Eye (tissue), 1 donor: ENCODE results near the gene ADAM33.
A peak's percentile ranks its signal among the peaks of the same experiment; 100 is the strongest.

ENCODE experiments used
- DNase-seq: peaks from one replicate; pipeline ENCODE4 v3.0.0-alpha.2; 2015

ADAM33 gene

DNA sequence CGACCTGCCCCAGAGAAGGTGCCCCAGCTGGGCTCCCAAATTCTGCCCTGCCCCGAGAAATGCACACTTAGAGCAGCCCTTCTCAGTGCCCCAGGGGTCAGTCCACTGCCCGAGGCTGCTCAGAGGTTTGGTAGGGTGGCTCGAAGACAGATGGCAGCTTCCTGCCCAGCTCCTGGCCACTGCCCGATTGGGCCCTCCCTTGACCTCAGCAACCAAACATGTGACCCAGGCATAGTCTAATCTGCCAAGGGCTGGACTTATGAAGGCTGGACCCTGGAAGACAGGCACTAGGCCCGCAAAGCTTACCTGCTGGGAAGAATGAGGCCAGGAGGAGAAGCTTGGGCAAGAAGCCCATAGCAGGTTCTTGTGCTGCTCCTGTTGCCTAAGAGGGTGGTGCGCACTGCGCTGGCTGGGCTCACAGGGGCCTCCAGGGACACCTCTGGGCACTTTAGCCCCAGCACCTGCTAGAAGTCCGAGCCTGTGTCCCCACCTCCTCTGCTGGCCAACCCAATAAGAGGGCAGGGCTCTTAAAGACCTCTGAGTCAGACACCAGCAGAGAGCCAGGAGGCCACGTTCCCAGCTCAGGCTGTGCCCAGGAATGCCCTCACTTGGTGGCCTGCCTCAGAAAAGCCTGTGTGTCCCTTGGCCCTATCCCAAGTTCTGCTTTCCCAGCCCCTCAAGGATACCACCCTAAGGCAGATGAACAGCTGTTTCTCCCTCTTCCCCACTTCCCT, 25.1 kb upstream of the ADAM33 start:
- no peak for DNase-seq

DNA sequence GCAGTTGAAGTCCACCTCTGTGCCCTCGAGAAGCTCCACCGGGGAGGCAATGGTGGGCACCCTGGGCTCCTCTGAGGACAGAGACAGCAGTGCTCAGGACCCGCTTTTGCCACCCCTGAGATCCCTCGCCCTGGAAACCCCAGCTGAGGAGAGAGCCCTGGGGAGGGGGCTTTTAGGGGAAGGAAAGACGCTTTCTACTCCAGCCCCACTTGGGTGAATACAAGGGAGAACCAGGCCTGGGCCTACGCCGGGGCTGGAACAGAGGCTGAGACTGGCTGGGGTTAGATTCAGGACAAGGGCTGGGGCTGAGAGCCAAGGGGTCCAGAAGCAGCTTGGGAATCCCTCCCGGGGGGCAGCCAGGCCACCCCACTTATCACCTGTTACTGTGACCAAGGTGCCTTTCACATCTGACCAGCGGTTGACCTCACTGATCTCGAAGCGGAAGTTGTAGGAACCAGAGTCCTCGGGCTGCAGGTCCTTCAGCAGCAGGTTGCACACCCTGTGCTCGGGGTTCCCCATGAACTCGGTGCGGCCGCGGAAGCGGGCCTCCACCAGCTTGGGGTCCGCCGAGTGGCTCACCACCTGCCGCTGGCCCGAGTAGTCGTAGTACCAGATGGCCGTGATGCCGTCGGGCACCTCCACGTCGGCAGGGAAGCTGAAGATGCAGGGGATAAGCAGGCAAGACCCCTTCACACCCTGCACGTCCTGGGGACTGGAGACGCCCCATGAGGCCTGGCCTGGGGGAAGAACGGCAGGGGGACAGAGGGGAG, 24.3 kb upstream of the ADAM33 start:
- DNase-seq, result no peak

DNA sequence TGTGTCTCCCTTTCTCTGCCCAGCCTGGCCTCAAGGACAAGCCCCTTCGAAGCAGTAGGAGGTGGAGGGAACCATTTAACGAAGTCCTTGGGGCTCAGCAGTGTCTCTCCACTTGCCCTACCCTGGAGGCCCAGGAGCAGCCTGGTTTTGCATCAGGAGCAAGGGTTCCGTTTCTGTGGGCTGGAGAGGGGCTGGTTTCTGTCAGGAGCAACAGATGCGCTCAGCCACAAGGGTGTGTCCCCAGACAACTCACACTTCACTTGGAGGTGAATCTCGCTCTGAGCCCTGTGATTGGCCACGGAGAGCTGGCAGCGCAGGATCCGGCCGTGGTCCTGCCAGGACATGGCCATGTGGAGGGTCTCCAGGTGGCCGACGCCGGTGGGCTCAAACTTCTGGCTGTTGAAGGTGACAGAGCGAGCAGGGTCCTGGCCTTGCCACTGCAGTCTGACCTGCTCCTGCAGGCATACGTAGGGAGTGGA, 23.7 kb upstream of the ADAM33 start:
- DNase-seq, result no peak

DNA sequence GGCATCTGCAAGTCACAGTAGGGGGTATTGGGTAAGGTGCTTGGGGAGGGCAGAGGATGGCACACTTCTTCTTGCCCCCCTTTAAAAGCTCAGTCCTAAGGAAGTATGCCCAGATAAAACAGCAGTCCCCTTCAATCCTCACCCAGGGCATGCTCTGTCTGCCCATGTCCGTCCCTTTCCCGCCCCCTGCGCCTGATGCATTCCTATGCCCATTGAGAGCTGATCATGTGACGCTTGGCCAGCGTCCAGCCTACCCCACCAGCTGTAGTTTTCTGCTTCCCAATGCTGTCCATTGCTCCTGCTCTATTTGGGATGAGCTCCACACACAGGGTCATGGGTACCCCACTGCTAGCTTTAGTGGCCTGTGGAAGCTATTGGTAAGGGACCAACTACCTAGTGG, 22.3 kb upstream of the ADAM33 start:
- no peak for DNase-seq

DNA sequence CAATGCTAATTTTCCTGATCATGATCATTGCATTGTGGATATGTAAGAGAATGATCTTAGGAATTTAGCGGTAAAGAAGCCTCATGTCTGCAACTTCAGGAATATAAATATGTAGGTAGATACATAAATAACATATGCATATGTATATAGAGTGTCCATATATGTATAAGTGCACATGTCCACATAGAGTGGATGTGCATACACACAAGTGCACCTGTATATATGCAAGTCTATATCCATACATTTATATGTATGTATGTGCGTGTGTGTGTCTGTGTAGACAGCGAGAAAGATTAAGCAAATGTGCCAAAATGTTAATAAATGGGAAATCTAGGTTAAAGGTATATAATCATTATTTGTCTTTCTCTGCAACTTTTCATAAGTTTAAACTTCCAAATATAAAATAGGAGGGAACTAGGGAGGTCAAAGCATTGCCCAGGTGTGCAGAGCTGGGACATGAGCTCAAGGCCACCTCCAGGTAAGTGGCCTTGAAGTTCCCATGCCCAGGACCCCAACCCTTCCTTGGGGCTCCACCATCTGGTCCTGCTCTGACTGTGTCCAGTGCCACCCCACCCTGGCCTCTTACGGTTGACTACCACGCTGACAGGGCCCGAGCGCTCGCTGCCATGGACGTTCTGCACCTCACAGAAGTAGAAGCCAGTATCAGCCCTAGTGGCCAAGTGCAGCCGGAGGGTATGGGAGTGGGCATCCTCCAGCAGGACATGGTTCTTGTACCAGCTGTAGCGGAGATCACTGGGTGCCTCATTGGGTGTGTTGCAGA, 21.0 kb upstream of the ADAM33 start:
- no peak for DNase-seq

DNA sequence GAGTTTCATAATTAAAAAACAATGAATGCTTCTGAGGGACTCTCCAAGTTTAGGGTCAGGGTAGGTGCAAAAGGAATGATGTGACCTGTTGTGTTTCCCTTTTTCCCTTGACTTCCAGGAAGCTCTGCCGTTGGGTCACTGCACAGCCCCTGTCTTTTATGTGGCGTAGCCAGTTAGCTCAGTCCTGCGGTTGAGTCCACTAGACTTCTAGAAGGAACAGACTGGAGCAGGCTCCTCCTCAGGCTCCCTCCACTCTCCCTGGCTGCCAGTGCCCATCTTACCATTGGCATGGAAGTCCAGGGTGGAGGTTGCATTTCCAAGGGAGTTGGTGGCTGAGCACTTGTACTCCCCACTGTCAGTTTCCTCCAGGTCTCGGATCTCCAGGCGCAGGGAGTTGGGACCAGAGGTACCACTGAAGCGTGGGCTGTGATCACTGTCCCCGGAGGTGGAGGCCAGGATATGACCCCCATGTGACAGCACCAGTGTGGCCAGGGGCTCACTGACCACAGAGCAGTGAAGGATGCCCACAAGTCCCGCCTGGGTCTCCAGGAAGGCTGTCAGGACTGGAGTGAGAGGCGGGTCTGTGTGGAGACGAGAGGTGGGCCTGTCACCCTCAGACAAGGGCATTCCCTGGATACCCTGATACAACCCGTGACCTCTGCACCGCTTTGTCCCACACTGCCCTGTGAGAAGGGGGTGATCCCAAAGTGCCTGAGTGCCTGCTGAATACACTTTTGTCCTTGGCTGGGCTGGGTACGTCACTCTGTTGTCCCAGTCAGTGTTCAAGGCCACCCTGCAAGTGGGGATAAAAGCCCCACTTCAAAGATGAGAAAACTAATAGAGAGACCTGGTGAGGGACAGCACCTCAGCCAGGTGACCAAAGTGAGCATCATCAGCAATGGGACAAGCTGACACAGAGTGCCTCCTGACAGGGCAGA, 19.5 kb upstream of the ADAM33 start:
- DNase-seq, result no peak

DNA sequence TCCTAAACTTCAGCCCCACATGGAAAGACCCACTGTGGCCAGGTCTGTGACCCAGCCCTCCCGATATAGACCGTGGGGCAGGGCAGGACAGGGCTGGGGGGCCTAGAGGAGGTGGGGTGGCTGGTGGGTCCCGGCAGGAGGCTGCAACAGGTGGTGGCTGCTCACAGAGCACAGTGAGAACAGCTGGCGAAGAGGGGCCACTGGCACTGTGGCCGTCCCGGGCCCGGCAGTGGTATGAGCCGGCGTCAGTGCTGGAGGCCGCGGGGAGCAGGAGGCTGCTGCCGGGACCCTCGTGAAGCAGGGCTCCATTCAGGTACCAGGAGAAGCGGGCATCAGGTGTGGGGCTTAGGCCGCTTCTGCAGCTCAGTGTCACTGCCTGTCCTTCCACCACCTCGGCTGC, 17.2 kb upstream of the ADAM33 start:
- no peak for DNase-seq

DNA sequence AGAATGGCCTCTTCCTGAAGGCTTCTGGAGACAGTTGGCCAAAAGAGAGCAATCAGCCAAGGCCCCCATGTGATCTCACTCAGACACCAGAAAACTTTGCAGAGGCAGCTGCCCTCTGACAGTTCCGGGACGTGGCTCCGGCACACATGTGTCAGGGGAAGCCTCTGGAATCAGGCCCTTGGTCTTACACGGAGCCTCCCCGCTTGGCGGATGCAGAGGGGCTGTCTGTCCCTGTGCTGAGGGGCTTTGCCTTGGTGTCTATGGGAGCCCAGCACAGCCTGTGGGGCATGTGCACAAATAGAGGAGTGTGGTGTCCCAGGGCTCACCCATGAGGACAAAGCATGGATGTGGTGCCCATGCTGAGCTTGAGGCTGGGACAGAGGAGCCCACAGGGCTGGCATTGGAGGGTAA, 16.8 kb upstream of the ADAM33 start:
- no peak for DNase-seq

DNA sequence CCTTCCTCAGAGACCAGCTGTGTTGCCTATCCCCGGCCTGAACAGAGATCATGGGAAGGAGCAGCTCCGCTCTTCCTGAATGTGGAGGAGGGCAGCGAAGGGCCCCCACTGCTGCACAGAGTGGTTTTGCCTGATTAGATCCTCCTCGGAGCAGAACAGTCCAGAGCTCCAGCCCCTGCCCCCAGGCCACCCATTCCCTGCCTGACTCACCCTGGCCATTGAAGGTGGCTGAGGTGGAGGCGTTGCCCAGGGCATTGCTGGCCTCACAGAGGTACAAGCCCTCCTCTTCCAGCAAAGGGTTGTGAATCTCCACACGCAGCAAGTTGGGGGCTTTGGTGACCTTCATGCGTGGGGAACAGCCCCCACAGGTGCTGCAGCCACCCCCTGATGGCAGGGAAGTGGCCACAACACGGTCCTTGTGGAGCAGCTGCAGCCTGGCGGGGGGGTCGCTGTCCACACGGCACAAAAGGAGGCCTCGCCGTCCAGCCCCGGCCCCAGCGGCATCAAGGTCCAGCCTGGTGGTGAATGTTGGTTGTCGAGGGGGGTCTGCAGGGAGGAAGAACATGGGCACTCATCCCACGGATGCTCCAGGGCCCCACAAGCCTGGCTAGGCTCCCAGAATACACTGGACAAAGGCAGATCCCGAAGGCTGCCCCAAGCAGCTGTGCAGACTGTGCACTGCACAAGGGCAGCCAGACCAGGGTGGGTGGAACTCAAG, 15.9 kb upstream of the ADAM33 start:
- DNase-seq, result no peak

DNA sequence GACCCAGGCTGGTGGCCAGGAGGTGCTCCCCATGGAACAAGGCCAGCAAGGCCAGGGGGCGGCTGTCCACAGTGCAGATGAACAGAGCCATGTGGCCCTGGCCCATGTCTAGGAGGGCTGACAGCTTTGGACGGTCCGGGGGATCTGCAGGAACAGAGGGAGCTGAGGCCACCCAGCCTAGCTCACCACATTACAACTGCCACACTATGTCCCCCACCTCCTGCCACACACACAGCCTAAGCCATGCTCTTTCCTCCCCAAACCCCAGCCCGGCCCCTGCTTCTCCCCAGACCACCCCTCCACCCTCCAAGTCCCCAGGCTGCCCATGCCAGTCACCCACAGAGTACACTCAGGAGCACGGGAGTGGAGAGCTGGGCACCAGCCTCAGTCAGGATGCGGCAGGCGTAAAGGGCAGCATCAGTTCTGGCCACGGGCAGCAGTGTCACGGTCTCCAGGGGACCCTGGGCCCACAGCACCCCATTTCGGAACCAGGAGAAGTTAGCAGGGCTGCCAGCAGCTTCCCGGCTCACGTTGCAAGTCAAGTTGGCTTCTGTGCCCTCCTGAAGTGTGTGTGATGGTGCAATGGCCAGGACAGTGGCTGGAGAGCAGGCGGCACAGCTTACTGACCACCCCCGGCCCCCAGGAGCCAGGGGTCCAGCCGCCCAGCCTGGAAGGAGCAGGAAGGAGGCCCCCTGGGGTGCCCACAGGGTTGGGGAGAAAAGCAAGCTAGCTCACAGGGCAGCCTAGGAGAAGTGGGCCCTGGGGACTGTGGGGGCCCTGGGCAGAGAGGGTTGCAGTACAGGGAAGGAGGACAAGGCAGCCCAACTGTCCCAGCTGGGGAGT, 15.2 kb upstream of the ADAM33 start:
- no peak for DNase-seq

DNA sequence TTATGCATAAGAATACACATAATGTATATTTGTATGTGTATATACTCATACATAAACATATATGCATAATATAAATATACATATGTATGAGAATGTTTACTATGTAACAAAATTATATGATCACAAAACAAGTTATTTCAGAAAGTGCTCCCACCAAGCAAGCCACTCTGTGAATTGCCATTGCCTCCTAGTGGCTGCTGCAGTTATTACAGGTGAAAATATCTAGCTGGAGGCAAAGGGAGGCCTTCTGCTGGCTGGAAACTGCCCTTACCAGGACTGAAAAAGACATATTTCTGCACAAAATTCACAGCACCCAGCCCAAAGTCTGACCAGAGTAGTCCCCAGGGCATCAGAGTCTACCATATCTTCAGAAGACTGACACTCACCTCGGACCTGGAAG, 14.4 kb upstream of the ADAM33 start:
- no peak for DNase-seq

DNA sequence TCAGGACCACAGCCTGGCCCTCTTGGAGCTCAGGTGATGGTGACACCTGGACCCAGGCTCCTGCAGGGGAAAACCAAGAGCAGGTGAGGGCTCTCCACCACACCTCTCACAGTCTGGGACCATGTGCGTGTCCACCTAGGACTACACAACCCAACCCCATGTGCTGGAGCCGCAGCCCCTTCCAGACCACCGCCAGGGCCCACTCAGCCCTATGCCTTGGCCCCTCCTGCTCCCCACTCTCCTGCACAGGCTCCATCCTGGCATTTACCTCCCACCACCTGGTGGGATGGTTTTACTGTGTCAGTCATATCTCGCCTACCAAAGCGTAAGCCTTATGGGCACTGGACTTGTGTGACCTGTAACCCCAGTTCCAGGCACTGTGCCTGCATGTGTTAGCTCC, 13.1 kb upstream of the ADAM33 start:
- no peak for DNase-seq

DNA sequence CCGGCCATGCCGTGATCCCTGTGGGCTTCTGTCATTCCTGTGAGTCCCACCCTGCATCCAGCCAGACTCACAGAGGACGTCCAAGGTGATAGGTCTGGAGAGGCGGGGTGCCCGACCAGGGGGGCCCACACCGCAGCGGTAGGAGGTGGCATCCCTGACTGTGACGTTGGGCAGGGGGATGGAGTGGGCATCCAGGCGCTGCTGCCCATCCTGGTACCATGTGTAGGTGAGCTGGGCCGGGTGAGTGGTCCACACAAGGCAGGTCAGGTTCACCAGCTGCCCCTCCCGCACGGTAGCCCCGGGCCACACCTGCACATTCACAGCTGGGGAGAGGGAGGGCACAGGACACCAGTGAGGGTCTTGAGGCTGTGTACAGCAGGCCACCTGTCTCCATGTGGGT, 11.6 kb upstream of the ADAM33 start:
- no peak for DNase-seq

DNA sequence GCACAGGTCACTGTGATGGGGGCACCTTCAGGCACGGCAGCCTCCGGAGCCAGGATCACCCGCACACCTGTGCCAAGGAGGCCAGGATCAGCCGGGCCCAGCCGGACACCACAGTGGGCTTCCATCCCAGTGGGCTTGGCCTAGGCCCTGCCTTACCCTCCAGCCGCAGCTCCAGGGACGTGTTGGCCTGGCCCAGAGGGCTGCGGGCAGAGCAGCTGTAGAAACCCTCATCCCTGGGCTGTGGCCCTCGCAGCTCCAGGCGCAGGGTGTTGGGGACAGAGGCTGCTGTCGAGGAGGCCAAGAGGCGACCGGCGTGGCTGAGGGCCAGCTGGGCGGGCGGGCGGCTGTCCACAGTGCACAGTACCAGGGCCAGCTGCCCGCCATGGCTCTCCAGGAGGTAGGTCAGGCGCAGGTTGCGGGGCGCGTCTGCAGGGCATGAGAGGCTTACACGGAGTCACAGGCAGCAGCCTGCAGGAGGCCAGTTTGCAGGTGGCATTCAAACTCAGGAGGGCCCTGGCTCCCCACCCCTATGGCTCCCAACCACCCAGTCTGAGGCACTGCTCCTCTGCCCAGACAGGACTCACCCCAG, 11.0 kb upstream of the ADAM33 start:
- DNase-seq, result no peak

DNA sequence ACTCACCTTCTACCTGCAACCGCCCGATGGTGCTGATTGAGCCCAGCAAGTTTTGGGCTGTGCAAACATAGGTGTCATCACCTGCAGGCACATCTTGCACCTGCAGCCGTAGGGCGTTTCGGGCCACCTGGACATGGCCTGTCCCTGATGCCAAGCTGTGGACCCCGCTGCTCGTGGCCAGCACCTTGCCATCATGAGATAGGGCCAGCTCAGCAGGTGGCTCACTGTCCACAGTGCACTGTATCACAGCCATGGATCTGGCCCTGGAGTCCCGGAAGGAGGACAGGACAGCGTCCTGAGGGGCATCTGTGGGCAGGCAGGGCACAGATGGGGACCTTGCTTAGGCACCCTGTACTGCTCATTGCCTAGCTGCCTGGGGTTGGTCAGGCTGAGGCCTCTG, 10.1 kb upstream of the ADAM33 start:
- DNase-seq, result no peak

DNA sequence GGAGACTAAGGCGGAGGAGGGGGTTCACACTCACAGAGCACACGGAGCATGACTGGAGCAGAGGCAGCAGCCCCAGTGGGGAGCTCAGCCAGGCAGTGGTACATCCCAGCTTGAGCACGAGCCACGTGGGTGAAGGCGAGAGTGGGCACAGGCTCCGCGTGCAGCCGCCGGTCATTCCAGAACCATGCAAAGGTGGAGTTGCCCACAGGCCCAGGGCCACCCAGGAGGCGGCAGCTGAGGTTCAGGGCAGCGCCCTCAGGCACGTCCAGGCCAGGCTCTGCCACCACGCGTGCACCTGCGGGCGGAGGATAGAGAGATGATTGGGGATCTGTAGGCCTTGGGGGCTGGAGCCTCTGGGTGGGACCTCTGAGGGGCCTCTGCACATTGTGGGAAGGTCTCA, 9.5 kb upstream of the ADAM33 start:
- no peak for DNase-seq

DNA sequence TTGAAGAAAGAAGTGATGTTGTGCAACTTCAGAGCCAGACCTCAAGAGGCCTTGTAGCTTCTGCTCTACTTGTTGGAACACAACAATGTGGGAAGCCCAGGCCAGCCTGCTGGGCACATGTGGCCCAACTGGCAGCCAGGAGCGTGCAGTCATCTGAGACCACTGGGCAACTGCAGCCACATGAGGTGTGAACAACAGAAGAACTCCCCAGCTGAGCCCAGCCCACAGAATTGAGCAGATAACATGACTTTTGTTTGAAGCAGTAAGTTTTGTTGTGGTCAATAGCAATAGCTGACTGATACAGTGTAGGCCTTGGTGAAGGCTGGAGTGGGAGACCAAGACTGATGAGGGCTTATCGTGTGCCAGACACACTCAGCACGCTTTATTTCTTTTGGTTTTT, 8.6 kb upstream of the ADAM33 start:
- no peak for DNase-seq

DNA sequence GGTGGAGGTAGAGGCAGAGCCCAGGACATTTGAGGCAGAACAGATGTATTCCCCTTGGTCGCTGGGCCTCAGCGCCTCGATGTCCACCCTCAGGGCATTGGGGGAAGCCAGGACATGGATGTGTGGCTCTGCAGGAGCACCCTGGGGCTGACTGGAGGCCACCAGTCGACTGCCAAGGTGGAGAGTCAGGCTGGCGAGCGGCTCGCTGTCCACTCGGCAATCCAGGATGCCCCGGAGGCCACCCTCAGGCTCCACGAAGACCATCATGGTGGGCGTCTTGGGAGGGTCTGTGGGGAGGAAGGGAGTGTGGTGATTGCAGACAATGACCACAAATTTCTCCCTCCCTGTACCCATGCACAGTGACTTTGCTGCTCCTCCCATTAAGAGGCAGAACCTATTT, 8.2 kb upstream of the ADAM33 start:
- no peak for DNase-seq

DNA sequence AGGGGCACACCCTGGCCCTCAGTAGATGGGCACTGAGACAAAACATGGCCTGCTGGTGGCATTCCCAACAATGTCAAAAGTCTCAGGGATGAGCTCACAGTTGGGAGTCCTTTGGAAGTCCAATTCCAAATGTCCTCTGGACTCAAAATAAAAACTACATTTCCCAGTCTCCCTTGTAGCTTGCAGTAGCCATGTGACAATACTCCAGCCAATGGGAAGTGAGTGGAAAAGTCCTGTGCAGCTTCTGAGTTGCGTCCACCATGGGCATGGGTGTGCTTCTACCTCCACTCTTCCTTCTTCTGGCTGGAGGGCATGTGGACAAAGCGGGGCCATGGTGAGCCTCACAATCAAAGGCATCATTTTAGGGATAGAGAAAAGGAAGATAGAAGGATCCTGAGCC, 5.8 kb upstream of the ADAM33 start:
- DNase-seq, result peak; percentile 62

DNA sequence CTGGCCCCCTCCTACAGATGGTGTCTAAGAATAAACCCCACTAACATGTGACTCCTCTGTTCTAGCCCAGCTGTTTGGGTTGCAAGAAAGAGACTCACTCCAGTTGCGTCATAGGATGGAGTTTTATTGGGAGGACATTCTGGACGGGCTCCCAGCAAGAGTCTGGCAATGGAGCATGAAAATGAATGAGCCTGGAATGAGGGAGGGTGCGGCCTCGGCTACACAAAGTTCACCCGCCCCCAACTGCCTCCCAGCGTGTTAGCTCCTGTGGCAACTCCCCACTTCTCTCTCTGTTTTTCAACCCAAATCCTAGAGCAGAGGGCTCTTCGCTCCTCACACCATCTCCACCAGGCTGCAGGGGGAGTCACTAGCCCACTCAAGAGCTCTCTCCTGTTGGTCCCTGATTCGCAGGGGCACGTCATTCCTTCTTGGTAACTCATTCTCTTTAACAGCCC, 5.1 kb upstream of the ADAM33 start:
- DNase-seq, result peak; percentile 72
